ENCODE results near the gene YTHDF2.
"Not testable (repeated sequence)": the region's sequence is repeated elsewhere in the genome, so short reads cannot be mapped to it uniquely, and the experiment has no call there.

YTHDF2 gene

DNA sequence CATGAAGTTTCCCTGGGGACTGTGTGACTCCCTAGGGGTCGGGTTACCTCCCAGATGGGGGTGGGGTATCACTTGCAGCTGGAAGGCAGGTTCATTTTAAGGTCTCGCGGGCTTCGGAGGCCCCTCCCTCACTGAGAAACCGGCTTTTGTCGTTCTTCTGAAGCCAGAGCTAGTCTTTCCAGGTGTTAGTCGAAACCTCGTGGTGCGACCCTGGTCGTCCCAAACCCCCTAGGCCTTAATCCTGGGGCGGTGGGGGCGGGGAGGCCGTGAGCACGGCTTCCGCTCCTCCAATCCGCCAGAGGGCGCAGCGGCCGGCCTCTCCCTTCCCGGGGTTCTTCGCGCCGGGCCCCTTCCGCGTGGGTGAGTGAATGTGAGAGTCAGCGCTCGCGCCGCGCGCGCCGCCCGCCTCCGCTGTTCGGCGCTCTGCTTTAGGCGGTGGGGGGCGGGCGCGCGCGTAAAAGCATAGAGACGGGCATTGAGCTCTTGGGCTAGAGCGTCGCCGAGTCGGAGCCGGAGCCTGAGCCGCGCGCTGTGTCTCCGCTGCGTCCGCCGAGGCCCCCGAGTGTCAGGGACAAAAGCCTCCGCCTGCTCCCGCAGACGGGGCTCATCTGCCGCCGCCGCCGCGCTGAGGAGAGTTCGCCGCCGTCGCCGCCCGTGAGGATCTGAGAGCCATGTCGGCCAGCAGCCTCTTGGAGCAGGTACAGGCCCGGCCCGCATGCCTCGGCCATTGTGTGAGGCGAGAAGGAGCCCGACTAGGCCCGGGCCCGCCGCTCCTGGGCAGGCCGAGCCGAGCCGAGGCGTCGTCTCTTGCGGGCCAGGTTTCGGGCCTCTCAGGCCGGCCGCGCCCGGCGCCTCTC, at the start of gene YTHDF2:
Gene YTHDF2, plus strand, starts transcription at position 491 of the 857 bp plus-strand sequence. Its CDS starts 181 bp downstream, at position 672.
- Histone ChIP-seq H3K27me3 (ENCODE audit: control insufficient read depth, insufficient read depth, low read length) (no peaks in the 10 kb centered on the region), H3K9me3 (ENCODE audit: control insufficient read depth, low read length) (no peaks in the 10 kb centered on the region), H3K4me3 (ENCODE audit: low read length) (peak within 1 kb of the TSS; percentile 91), H3K9ac (ENCODE audit: low read length) (peak within 1 kb of the TSS; percentile 98), H3K4me1 (ENCODE audit: control insufficient read depth, insufficient read depth, low read length) (peaks cover 15% of the 10 kb centered on the region), H3K36me3 (ENCODE audit: control insufficient read depth, insufficient read depth, low read length) (peaks cover 10% of the 10 kb centered on the region)

DNA sequence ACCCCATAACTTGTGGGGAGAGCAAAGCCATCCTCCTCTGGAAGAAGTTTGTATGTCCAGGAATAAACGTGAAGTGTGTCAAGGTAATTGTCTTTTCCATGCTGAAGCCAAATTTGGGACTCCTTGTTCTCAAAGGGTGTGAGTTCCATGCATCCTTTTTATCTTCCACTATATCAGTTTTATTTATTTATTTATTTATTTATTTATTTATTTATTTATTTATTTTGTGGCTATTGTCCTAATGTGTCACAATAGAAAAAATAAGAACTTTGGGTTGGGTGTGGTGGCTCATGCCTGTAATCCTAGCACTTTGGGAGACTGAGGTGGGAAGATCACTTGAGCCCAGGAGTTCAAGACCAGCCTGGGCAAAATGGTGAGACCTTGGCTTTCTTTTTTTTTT, 45.1 kb upstream of the YTHDF2 start:
- not testable (repeated sequence) for H3K36me3 ChIP-seq (ENCODE audit: control insufficient read depth, insufficient read depth, low read length); H3K9me3 ChIP-seq (ENCODE audit: control insufficient read depth, low read length); H3K9ac ChIP-seq (ENCODE audit: low read length); H3K4me1 ChIP-seq (ENCODE audit: control insufficient read depth, insufficient read depth, low read length); H3K4me3 ChIP-seq (ENCODE audit: low read length); H3K27me3 ChIP-seq (ENCODE audit: control insufficient read depth, insufficient read depth, low read length)

DNA sequence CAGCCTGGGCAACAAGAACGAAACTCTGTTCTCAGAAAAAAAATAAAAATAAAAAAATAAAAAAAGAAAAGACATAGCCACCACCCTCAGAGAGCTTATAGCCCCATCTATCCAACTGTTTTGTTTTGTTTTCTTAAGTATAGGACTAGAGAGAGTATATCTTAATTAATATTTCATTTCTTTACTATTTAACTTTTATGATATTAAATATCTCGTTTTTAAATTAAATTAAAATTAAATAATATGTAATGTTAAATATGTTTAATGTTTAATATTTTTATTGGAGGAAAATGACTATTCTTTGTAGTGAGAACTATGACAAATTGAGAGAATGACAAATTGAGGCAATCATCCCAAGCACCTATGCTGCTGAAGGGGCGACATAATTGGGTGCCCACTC, 33.1 kb upstream of the YTHDF2 start:
- Histone ChIP-seq H3K27me3 (ENCODE audit: control insufficient read depth, insufficient read depth, low read length) (no peaks in the 10 kb centered on the region), H3K36me3 (ENCODE audit: control insufficient read depth, insufficient read depth, low read length) (no peaks in the 10 kb centered on the region), H3K4me3 (ENCODE audit: low read length) (no peak overlapping the region), H3K9me3 (ENCODE audit: control insufficient read depth, low read length) (no peaks in the 10 kb centered on the region), H3K4me1 (ENCODE audit: control insufficient read depth, insufficient read depth, low read length) (no peaks in the 10 kb centered on the region), H3K9ac (ENCODE audit: low read length) (no peak overlapping the region)

DNA sequence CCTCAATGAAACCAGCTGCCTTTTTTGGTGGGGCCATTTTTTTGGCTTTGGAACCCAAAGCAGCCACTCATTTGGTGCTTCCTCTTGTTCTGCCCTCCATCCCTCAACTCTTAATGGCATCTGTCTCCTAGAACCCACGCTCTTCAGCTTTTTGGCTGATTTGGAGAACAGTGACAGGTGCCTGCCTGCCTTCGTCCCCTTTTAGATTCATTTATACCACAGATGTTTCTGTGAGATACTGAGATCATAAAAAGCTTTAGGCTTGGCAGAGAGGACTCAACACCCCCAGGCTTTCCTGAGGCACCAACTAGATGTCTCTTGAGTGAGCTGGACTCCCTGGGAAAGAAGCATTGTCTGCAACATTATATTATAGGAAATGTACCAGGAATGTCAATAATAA, 20.4 kb upstream of the YTHDF2 start:
- Histone ChIP-seq H3K27me3 (ENCODE audit: control insufficient read depth, insufficient read depth, low read length) (no peaks in the 10 kb centered on the region), H3K4me3 (ENCODE audit: low read length) (no peak overlapping the region), H3K9ac (ENCODE audit: low read length) (no peak overlapping the region), H3K4me1 (ENCODE audit: control insufficient read depth, insufficient read depth, low read length) (no peaks in the 10 kb centered on the region), H3K36me3 (ENCODE audit: control insufficient read depth, insufficient read depth, low read length) (peaks cover 5% of the 10 kb centered on the region), H3K9me3 (ENCODE audit: control insufficient read depth, low read length) (no peaks in the 10 kb centered on the region)

DNA sequence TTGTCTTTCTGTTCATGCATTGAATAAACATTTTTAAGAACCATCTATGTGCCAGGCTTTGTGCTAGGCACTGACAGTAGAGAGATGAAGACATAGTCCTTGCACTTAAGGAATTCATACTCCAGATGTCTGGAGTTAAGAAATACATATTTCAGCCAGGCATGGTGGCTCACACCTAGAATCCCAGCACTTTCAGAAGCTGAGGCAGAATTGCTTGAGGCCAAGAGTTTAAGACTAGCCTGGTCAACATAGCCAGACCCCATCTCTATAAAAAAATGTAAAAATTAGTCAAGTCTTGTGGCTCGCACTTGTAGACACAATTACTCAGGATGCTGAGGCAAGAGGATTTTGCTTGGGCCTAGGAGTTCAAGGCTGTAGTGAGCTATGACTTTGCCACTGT, 18.6 kb upstream of the YTHDF2 start:
- Histone ChIP-seq H3K4me1 (ENCODE audit: control insufficient read depth, insufficient read depth, low read length) (no peaks in the 10 kb centered on the region), H3K4me3 (ENCODE audit: low read length) (no peak overlapping the region), H3K27me3 (ENCODE audit: control insufficient read depth, insufficient read depth, low read length) (no peaks in the 10 kb centered on the region), H3K9me3 (ENCODE audit: control insufficient read depth, low read length) (no peaks in the 10 kb centered on the region), H3K36me3 (ENCODE audit: control insufficient read depth, insufficient read depth, low read length) (peaks cover 5% of the 10 kb centered on the region), H3K9ac (ENCODE audit: low read length) (no peak overlapping the region)

DNA sequence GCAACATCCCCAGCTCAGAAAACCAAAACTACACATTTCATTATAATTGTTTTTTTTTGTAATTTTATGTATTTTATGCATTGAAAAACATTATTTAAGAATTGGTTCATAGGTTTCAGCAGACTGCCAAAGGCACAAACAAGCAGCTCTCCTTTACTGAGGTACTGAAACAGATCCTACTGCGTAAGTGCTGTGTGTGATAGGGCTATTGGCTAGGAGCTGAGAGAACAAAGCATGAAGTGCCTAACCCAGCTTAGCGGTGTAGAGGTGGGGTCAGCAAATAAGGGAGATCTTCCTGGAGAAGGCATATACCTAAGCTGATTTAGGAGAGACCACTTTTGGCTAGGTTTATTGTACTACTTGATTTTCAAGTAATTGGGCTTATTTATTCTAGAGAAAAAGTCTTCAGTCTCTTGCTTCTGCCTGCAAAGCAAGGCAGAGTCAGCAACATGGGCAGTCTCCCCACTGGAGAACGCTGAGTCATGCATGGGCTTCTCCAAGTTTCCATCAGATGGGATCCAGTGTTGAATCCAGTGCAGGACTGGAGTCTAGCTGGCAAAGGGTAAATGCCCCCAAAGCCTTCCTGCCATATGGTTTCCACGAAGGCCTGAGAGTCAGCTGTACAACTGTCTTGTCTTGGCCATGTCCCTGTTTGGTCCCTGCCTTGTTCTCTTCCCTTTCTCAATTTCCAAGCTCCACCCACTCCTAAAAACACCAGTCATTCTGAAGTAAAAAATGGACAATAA, 18.0 kb upstream of the YTHDF2 start:
- H3K36me3 ChIP-seq (ENCODE audit: control insufficient read depth, insufficient read depth, low read length) = peaks cover 5% of the 10 kb centered on the region
- no peaks in the 10 kb centered on the region for H3K9me3 ChIP-seq (ENCODE audit: control insufficient read depth, low read length)
- H3K4me3 ChIP-seq (ENCODE audit: low read length) = no peak overlapping the region
- no peaks in the 10 kb centered on the region for H3K4me1 ChIP-seq (ENCODE audit: control insufficient read depth, insufficient read depth, low read length)
- no peak overlapping the region for H3K9ac ChIP-seq (ENCODE audit: low read length)
- no peaks in the 10 kb centered on the region for H3K27me3 ChIP-seq (ENCODE audit: control insufficient read depth, insufficient read depth, low read length)

DNA sequence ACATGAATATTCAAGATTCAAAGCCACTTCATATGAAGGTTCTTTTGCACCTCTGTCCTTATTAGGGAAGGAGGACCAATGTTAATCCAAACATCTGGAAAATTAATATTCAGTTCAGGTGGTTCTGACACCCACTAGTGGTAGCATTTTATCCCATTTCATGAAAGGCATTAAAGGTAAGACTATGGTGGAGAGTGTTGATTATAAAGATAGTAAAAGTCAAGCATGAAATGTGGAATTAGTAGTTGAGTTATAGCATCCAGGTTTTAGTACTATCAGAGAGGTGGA, 17.5 kb upstream of the YTHDF2 start:
- H3K27me3 ChIP-seq (ENCODE audit: control insufficient read depth, insufficient read depth, low read length) = no peaks in the 10 kb centered on the region
- H3K9ac ChIP-seq (ENCODE audit: low read length) = no peak overlapping the region
- H3K9me3 ChIP-seq (ENCODE audit: control insufficient read depth, low read length) = no peaks in the 10 kb centered on the region
- no peaks in the 10 kb centered on the region for H3K4me1 ChIP-seq (ENCODE audit: control insufficient read depth, insufficient read depth, low read length)
- peaks cover 1% of the 10 kb centered on the region for H3K36me3 ChIP-seq (ENCODE audit: control insufficient read depth, insufficient read depth, low read length)
- H3K4me3 ChIP-seq (ENCODE audit: low read length) = no peak overlapping the region

DNA sequence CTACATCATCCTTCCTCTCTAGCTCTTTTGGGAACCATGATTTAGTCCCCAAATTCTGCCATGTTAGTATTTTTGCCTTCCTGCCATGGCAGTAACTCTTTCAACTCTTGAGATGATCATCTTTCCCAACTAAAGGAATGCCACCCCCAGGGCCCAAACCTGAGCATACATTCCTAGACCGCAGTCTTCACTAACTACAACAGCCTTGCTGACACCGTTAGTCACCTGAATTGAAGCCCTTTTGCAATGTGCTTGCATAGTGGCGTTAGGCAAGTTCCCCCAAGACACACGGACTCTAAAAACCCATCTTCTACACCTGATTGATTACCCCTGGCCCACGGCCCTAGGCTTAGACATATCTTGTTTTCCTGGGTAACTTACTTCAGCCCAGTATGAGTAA, 16.4 kb upstream of the YTHDF2 start:
- H3K4me1 ChIP-seq (ENCODE audit: control insufficient read depth, insufficient read depth, low read length) = no peaks in the 10 kb centered on the region
- no peaks in the 10 kb centered on the region for H3K27me3 ChIP-seq (ENCODE audit: control insufficient read depth, insufficient read depth, low read length)
- H3K36me3 ChIP-seq (ENCODE audit: control insufficient read depth, insufficient read depth, low read length) = no peaks in the 10 kb centered on the region
- H3K9me3 ChIP-seq (ENCODE audit: control insufficient read depth, low read length) = no peaks in the 10 kb centered on the region
- H3K9ac ChIP-seq (ENCODE audit: low read length) = no peak overlapping the region
- H3K4me3 ChIP-seq (ENCODE audit: low read length) = no peak overlapping the region

DNA sequence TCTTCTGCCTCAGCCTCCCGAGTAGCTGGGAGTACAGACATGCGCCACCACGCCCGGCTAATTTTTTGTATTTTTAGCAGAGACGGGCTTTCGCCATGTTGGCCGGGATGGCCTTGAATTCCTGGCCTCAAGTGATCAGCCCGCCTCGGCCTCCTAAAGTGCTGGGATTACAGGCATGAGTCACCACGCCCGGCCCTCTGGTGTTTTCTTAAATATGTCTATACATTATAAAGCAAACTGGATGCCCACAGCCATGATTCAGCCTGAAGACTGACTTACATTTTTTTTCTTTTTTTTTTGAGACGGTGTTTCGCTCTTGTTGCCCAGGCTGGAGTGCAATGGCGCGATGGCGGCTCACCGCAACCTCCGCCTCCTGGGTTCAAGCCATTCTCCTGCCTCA, 14.8 kb upstream of the YTHDF2 start:
- H3K27me3 ChIP-seq (ENCODE audit: control insufficient read depth, insufficient read depth, low read length); H3K36me3 ChIP-seq (ENCODE audit: control insufficient read depth, insufficient read depth, low read length); H3K4me1 ChIP-seq (ENCODE audit: control insufficient read depth, insufficient read depth, low read length); H3K4me3 ChIP-seq (ENCODE audit: low read length); H3K9me3 ChIP-seq (ENCODE audit: control insufficient read depth, low read length); H3K9ac ChIP-seq (ENCODE audit: low read length): not testable (repeated sequence)

DNA sequence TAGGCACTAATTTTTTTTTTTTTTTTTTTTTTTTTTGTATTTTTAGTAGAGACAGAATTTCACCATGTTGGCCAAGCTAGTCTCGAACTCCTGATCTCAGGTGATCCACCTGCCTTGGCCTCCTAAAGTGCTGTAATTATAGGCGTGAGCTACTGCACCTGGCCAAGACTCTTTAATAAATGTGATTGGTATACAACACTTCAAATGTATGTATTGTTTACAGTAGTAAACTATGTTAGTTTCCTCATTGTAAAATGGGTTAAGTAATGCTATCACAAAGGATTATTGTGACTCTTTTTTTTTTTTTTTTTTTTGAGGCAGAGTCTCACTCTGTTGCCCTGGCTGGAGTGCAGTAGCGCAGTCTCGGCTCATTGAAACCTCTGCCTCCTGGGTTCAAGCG, 11.4 kb upstream of the YTHDF2 start:
- H3K4me1 ChIP-seq (ENCODE audit: control insufficient read depth, insufficient read depth, low read length); H3K9me3 ChIP-seq (ENCODE audit: control insufficient read depth, low read length); H3K27me3 ChIP-seq (ENCODE audit: control insufficient read depth, insufficient read depth, low read length); H3K4me3 ChIP-seq (ENCODE audit: low read length); H3K36me3 ChIP-seq (ENCODE audit: control insufficient read depth, insufficient read depth, low read length); H3K9ac ChIP-seq (ENCODE audit: low read length): not testable (repeated sequence)

DNA sequence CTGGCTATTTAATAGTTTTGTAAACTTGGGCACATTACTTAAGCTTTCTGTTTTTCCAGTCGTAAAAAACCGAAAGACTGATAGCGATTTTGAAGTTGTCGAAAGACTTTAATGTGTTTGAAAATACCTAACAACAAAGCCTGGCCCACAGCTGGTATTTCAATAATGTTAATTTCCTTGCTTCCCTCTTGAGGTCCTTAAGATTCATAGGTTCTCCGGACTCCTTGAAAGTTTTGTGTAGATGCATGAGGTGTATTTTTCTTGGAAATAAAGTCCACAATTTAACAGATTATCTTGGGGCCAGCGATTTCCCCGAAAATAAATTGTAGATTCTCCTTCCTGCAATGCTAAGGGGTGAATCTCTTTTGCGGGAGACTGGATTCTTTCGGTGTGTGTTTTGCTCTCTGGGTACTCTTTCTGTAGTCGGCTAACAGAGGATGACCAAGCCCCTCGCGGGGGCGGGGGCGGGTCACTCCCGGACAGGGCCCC, 735 bp upstream of the YTHDF2 start:
- H3K36me3 ChIP-seq (ENCODE audit: control insufficient read depth, insufficient read depth, low read length) = peaks cover 10% of the 10 kb centered on the region
- peak overlapping the region; percentile 98 for H3K9ac ChIP-seq (ENCODE audit: low read length)
- no peaks in the 10 kb centered on the region for H3K9me3 ChIP-seq (ENCODE audit: control insufficient read depth, low read length)
- H3K4me1 ChIP-seq (ENCODE audit: control insufficient read depth, insufficient read depth, low read length) = peaks cover 11% of the 10 kb centered on the region
- H3K4me3 ChIP-seq (ENCODE audit: low read length) = peak overlapping the region; percentile 91
- no peaks in the 10 kb centered on the region for H3K27me3 ChIP-seq (ENCODE audit: control insufficient read depth, insufficient read depth, low read length)

DNA sequence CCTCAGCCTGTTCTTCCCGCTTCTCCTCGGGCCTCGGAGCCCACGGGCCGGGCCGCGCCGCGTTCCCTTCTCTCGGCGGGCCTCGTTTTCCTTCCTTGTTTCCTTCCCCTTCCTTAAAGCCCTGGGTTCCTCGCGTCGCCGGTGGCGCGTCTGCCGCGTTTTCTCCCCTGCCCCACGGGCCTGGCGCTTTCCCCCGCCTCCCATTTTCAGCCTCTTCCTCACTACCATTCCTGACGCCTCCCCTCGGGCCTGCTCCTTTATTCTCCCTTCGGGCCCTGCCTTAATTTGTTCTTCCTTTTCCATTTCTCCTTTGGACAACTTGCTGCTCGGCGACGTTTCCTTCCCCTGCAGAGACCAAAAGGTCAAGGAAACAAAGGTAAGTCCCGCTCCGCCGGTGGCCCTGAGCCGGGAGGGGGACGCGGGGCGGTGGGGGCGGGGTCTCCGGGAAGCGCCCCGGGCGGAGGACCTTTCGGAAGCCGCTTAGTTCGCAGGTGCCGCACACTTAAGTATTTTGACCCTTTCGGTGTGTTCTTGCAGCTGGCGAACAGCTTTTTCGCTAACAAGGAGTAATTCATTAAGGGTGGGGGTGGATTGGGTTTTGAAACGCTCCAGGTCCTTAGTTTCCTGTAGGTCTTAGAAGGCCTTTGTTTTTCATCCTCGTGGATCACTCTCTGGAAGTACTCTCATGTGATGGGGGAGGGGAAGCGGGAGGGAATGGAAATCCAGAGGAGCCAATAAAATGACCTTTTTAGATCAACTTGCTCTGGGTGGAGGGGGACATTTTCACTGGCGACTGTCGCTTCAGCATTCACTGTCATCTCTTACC, 780 bp downstream of the YTHDF2 start:
- Histone ChIP-seq H3K4me1 (ENCODE audit: control insufficient read depth, insufficient read depth, low read length) (peaks cover 15% of the 10 kb centered on the region), H3K27me3 (ENCODE audit: control insufficient read depth, insufficient read depth, low read length) (no peaks in the 10 kb centered on the region), H3K9ac (ENCODE audit: low read length) (peak overlapping the region; percentile 98), H3K36me3 (ENCODE audit: control insufficient read depth, insufficient read depth, low read length) (peaks cover 10% of the 10 kb centered on the region), H3K4me3 (ENCODE audit: low read length) (peak overlapping the region; percentile 74), H3K9me3 (ENCODE audit: control insufficient read depth, low read length) (no peaks in the 10 kb centered on the region)

Measured in mucosa of stomach (tissue), 1 donor.